ENCODE results near the gene DENND6B.

The DENND6B gene

DNA sequence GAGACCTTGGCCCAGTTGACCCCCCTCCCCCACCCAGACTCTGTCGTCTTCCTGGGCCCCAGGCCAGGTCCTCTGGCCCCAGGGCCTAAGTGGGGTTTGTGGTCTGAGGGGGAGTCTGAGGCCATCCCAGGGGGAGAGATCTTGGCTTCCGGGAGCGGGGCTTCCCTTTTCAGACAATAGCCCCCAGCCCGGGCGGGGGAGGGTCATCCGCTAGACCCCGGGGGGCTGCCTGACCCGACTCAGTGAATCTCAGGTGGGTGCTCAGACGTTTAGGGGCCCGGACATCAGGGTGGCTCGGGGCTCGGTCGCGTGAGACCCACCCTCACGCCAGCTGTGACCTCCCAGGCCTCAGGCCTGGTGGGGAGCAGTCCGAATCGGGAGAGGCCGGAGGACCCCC is 57.2 kb downstream of the DENND6B start:
- DNase-seq: no peak

DNA sequence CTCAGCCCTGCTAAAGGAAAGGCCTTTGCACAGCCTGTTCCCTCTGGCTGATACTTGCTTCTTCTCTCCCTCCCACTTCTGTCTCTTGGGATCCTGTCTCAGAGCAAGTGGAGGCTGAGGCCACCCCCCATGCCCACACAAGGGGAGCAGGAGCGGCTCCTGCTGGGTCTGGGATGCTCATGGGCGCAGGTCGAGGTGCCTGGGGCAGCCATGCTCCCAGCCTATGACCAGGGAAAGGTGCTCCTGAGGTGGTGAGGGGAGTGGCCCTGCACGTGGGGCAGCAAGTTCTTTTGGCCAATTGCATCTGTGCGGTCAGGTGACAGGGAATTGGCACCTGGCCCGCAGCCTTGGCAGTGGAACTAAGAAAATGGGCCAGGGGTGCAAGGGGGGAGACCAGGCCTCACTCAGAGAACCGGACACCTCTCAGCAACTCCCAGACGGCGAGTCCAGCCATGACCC is 58.1 kb downstream of the DENND6B start:
- no peak for DNase-seq

DNA sequence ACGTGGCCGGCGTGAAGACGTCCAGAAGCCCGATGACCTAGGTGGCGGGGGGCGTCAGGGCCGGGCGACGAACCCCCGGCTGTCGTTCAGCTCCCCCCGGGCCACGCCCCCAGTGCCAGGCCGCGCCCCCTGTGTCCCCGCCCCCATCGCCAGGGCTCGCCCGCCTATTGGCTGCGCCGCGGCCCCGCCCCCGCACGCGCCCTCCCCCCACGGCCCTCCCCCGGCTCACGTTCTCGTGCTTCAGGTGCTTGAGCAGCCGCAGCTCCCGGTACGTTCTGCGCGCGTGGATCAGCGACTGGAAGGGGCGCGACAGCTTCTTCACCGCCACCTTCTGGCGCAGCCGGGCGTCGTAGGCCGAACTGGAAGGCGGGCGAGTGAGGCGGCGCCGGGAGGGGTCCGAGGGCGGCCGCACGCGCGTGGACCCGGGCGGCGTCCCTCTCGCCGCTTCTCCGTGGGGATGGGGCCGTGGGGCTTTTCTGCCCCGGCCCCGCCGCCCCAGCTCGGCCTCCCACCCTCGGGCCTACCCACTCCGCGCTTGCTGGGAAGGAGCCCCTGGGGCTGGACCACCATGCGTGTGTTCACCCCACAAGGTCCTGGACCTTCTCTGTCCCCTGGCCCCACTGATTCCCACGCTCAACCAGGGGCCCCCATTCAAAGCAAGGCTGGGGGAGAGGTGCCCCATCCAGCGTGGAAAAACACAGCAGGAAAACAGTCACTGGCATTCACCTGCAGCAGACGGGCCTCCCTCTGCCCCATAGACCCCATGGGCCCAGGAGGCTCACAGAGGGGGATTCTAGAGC is 59.0 kb downstream of the DENND6B start:
- peak; percentile 54 for DNase-seq

DNA sequence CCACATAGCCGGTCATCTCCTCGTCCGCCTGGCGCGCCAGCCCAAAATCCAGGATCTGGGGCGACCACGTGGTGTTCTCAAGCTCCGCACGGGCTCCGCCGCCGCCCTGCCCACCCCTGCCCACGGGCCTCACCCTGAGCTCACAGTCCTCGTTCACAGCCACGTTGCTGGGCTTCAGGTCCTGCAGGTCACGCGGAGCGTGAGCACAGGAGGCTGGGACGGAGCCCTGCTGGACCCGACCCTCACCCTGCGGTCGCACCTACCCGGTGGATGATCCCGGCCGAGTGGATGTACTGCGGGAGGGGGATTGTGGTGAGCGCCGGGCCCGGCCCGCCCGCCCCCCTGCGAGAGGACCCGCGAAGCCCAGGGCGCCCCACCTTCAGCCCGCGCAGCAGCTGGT is 59.8 kb downstream of the DENND6B start:
- no peak for DNase-seq

DNA sequence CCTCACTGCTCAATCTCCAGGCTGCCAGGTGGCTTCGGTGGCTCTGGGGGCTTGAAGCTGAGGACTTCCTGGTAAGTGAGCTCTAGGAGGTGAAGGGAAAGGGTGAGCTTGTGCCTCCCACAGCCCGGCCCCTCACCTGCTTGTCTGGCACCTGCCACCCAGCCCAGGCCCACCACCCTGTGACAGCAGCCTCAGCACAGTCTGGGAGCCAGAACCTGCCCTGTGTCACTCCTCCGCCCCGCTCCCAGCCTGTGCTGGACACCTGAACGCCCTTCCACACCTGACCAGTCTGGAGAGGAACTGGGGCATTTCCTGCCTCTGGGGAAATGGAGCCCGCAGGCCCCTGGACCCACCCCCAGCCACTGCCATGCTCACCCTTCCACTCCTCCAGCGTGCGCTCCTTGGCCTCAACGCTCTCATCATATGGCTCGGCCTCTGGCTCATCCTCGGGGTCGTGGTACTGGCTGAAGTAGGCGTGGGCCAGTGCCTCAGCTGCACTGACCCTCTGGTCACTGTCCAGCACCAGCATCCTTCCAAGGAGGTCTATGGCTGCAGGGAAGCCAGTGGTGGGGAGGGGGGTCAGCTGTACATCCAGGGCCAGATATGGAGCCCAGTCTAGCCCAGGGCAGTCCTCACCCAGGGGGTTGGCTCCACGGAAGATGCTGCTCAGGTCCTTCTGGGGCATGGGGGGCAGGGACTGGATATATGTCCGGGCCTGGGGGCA is 61.7 kb downstream of the DENND6B start:
- no peak for DNase-seq

DNA sequence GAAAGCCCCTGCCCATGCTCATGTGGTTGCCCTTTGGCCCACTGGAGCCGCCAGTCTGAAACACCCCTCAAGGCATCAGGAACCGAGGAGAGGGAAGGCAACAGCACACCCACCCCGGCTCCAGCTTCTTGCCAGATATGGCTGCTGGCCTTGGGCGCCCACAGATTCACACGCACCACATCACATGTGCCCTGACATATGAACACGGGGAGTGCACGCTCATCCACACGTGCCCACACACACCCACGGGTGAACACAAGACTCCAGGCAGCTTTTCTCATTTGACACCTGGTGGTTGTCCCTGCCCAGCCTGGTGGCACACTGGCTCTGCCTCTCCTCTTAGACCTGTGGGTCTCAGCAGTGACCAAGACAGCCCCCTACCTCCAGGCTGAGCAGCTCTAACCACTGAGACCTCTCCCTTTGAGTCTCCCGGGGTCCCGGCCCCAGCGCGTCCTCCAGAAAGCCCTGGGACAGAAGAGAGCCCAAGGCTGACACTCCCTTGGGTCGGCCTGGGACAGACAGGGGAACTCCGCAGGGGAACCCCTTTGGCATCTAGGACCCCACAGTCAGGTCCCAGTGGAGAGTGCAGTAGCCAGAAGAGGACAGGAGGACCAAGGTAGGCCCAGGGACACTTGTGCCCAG is 62.6 kb downstream of the DENND6B start:
- no peak for DNase-seq

DNA sequence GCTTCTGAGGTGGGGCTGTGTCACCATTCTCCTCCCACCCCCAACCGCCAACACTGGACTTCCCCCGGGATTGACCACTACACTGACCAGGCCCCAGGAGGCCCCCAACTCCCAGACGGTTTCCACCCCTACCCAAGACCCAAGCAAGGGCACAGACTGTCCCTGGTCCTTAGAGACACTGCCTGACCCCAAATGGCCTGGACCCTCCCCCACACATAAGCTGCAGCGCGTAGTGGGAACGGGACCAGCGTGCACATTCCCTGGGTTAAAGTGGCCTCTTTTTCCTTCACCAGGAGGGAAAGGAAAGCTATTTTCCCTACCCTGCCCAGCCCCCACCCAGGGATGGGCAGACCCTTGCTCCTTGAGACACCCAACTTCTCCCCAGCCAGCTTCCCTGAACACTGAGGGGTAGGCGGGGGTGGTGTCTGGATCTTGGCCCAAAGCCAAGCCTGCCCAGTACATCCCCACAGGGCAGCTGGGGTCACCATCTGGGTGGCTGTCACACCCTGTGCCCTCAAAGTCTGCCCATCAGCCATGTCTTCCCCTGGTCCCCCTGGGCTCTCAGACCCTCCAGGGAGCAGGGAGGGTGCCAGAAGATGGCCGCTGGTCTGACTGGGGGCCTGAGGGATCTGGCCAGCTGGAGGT is 63.7 kb downstream of the DENND6B start:
- DNase-seq: no peak

DNA sequence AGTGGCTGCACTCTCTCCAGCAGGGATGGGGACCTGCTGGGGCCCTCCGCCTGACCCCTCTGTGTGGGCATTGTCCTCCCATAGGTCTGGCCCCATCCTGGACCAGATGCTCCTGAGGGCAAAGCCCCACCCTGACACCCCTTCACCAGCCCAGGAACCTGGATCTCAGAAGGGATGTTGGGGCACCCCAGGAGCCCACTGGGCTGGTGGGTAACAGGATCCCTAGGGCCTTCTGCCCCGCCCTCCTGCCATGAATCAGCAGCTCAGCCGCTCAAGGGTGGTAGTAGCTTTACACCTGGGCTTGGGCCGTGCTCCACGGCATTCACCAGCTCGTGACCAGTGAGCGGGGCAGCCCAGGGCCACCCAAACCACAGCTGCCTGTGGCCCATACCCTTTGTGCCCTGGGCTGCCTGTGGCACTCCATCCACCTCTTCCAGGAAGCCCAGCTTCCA is 64.3 kb downstream of the DENND6B start:
- DNase-seq: no peak

DNA sequence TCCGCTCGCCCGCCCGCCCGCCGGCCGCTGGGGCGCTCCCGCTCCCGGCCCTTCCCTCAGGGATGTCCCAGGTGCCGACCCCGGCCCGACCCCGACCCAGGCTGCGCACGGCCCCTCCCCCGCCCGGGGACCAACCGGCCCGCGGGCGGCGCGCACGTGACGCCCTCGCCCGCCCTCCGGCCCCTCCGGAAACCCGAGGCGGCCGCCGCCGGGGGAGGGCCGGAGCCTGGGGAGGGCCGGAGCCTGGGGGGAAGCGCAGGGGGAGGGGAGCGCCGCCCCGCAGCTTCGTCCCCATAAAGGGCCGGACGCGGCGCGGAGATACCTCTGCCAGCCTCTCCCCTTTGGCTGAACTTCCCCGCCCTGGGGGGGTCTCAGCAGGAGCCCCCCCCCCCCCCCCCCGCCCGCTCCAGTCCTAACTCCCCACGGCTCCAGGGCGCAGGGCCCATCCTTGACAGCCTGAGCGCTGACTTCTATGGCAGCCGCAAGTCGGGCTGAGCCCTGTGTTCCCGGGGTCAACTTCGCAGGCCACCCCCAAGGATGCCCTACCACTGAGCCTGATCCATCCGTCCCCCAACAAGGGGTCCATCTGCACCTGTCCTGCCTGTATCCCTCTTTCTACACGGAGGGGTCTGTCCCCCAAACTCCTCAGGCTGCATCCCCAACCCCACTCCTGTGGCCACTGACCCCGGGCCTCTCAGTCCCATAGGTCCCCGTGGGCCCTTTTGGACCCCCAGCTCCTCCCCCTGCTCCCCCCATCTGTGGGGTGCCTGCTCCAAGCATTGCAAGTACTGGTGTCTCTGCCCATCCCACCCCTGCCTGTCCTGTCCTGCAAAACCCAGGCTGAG is 65.0 kb downstream of the DENND6B start, which contains the start of gene MAPK12:
TSS of gene MAPK12 (minus strand) at position 69 of the 845 bp plus-strand sequence. CDS start 174 bp downstream, outside the sequence.
- no peak for DNase-seq

DNA sequence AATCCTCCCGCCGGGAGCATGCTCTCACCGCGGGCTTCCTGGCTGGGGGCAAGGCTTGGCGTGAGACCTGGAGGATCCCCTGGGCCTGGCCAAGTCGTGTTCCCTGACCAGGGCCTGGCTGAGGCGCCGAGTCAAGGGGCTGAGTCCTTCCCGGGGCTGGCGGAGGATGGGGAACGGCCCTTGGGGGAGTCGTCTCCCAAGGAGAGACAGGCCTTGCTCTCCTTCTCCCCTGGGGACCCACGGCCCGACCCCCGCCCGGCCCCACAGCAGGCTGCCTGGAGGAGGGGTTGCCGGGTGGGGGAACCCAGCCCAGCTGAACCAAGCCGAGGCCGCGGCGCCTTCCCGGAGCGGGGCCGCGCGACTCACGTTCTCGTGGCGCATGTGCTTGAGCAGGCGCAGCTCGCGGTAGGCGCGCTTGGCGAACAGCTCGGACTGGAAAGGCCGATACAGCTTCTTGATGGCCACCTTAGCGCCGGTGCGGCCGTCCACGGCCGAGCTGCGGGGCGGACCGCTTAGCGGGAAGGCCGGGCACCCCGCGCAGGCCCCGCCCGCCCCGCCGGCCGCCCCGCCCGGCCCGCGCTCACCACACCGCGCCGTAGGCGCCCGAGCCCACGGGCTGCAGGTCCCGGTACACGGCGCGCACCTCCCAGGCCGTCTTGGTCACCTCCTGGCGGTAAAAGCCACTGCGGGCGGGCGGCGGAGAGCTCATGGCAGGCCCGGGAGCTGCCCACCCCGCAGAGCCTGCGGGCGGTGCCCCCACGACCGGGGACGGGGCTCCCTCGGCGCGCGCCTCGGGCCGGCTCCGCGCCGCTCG is 65.8 kb downstream of the DENND6B start:
- DNase-seq: peak; percentile 47

DNA sequence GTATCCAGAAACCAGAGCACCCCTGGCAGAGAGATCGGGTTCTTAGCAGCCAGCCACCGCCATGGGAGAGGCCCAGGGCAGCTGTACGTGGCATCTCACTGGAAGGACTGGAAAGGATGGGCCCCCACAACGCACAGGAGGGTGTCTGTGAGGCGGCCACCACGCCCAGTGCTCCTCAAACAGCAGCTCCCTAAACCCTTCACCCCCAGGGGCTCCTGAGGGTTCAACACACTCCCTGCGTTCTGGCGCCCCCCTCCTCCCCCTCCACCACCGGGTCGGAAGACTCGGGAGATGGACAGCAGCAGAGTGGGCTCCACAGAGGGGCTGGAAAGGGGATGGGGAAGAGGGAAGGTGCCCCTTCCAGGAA is 66.4 kb downstream of the DENND6B start:
- DNase-seq: no peak

DNA sequence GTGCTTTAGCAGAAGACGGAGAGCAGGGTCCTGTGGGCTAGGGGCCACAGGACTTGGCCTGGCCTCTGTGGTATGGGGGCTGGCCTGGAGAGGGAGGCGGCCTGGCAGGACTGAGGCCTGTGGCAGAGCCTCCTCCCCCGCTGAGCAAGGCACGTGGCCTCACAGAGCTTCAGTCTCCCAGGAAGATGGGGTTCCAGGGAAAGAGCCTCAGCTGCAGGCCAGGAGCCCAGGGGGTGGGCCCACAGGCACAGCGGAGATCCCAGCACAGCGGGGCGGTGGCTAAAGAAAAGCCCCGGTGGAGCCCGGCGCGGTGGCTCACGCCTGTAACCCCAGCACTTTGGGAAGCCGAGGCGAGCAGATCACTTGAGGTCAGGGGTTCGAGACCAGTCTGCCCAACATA is 67.5 kb downstream of the DENND6B start:
- DNase-seq: no peak

Measured in fibroblast of skin of right quadriceps (primary cell).